HEK293T (cell line): ENCODE measurements around the gene IL15RA.
"Not testable (repeated sequence)": the region's sequence is repeated elsewhere in the genome, so short reads cannot be mapped to it uniquely, and the experiment has no call there.

Source experiments
- CTCF ChIA-PET: fragments of 350-600 bp; formaldehyde crosslinking; extraction: SDS; loops from one replicate; lab custom pipeline; 2021; ENCODE audit warnings: antibody characterized with exemption, inconsistent platforms; lab: Yijun Ruan, JAX
- POLR2A ChIA-PET: fragments of 350-600 bp; formaldehyde crosslinking; extraction: SDS; loops from one replicate; lab custom pipeline; 2020; ENCODE audit warnings: antibody characterized with exemption, inconsistent platforms; lab: Yijun Ruan, JAX
- DNase-seq: peaks from one replicate; pipeline ENCODE4 v3.0.0; 2012; ENCODE audit warnings: mixed read lengths; ENCODE audit errors: extremely low spot score
- ARNT ChIP-seq: fragments of 450-650 bp; IDR thresholded peaks from 2 replicates; pipeline ENCODE4 v1.6.1; 2017; ENCODE audit warnings: mild to moderate bottlenecking
- BHLHE40 ChIP-seq: fragments of 450-650 bp; IDR thresholded peaks from 2 replicates; pipeline ENCODE4 v1.6.1; 2016; ENCODE audit warnings: mild to moderate bottlenecking, moderate library complexity, borderline replicate concordance
- CTBP1 ChIP-seq: fragments of 450-650 bp; IDR thresholded peaks from 2 replicates; pipeline ENCODE4 v1.6.1; 2016; ENCODE audit warnings: borderline replicate concordance
- ELF4 ChIP-seq: fragments of 450-650 bp; IDR thresholded peaks from 2 replicates; pipeline ENCODE4 v1.6.1; 2017; ENCODE audit warnings: antibody characterized with exemption
- FOXA1 ChIP-seq: fragments of 450-650 bp; IDR thresholded peaks from 2 replicates; pipeline ENCODE4 v1.6.1; 2016; ENCODE audit warnings: mild to moderate bottlenecking
- FOXK2 ChIP-seq: fragments of 450-650 bp; IDR thresholded peaks from 2 replicates; pipeline ENCODE4 v1.6.1; 2016; ENCODE audit warnings: mild to moderate bottlenecking
- FOXM1 ChIP-seq: fragments of 450-650 bp; IDR thresholded peaks from 2 replicates; pipeline ENCODE4 v1.6.1; 2017; ENCODE audit warnings: mild to moderate bottlenecking, borderline replicate concordance
- HDGF ChIP-seq: fragments of 450-650 bp; IDR thresholded peaks from 2 replicates; pipeline ENCODE4 v1.6.1; 2017; ENCODE audit warnings: antibody characterized with exemption, borderline replicate concordance
- L3MBTL2 ChIP-seq: fragments of 450-650 bp; conservative IDR thresholded peaks from 2 replicates; pipeline ENCODE4 v1.6.1; 2016; ENCODE audit warnings: mild to moderate bottlenecking
- LEF1 ChIP-seq: fragments of 450-650 bp; IDR thresholded peaks from 2 replicates; pipeline ENCODE4 v1.6.1; 2017; ENCODE audit warnings: mild to moderate bottlenecking, borderline replicate concordance
- NFRKB ChIP-seq: fragments of 450-650 bp; IDR thresholded peaks from 2 replicates; pipeline ENCODE4 v1.6.1; 2016; ENCODE audit warnings: mild to moderate bottlenecking, moderate library complexity
- PKNOX1 ChIP-seq: fragments of 450-650 bp; IDR thresholded peaks from 2 replicates; pipeline ENCODE4 v1.6.1; 2016
- SP1 ChIP-seq: fragments of 450-650 bp; IDR thresholded peaks from 2 replicates; pipeline ENCODE4 v1.6.1; 2017
- SUZ12 ChIP-seq: fragments of 450-650 bp; IDR thresholded peaks from 2 replicates; pipeline ENCODE4 v1.6.1; 2016; ENCODE audit warnings: mild to moderate bottlenecking
- TARDBP ChIP-seq: fragments of 450-650 bp; IDR thresholded peaks from 2 replicates; pipeline ENCODE4 v1.6.1; 2016
- ZNF384 ChIP-seq: fragments of 450-650 bp; IDR thresholded peaks from 2 replicates; pipeline ENCODE4 v1.6.1; 2016

Gene IL15RA

GRCh38 chr10:5911670-5912069 is 65.7 kb downstream of the IL15RA start:
- ChIA-PET CTCF (no interaction called here), POLR2A (no interaction called here)
- TF ChIP-seq NFRKB: no peak
- no peak for TF ChIP-seq FOXA1
- TF ChIP-seq BHLHE40: no peak
- no peak for TF ChIP-seq ZNF384
- TF ChIP-seq CTBP1: no peak
- no peak for TF ChIP-seq SUZ12
- no peak for TF ChIP-seq FOXM1
- no peak for DNase-seq

- ChIA-PET POLR2A (no interaction called here), CTCF (no interaction called here)
- DNase-seq: no peak
- TF ChIP-seq TARDBP (no peak), LEF1 (no peak), FOXK2 (no peak), HDGF (no peak), SP1 (no peak), PKNOX1 (no peak), SUZ12 (no peak), FOXM1 (no peak)
Observed at GRCh38 chr10:5910323-5911100, 66.8 kb downstream of the IL15RA start.

- DNase-seq, POLR2A ChIA-PET, CTCF ChIA-PET: not testable (repeated sequence)
Observed at GRCh38 chr10:5908676-5909075, 68.7 kb downstream of the IL15RA start.

- ChIA-PET CTCF (no interaction called here), POLR2A (no interaction called here)
- TF ChIP-seq L3MBTL2: no peak
- no peak for DNase-seq
Observed at GRCh38 chr10:5906651-5907050, 70.7 kb downstream of the IL15RA start.

- ChIA-PET POLR2A (interaction anchor here (0.6 kb wide), 1 partner anchor 16 kb away, joined by 3 read pairs; the partner anchor contains the start of genes ANKRD16 and FBH1), CTCF (no interaction called here)
- TF ChIP-seq ELF4 (no peak), FOXK2 (no peak), PKNOX1 (no peak), LEF1 (no peak), BHLHE40 (no peak), ZNF384 (no peak), NFRKB (no peak), L3MBTL2 (no peak)
- no peak for DNase-seq
Observed at GRCh38 chr10:5905854-5906507, 71.4 kb downstream of the IL15RA start.

GRCh38 chr10:5904227-5904626 is 73.1 kb downstream of the IL15RA start:
- DNase-seq: no peak
- ChIA-PET POLR2A (no interaction called here), CTCF (no interaction called here)
- TF ChIP-seq HDGF (no peak), FOXM1 (no peak), SP1 (no peak), TARDBP (no peak), FOXA1 (no peak), ZNF384 (no peak), SUZ12 (no peak), ARNT (no peak), CTBP1 (no peak), FOXK2 (no peak), PKNOX1 (no peak), L3MBTL2 (no peak)

- no peak for DNase-seq
- ChIA-PET POLR2A (no interaction called here), CTCF (no interaction called here)
- TF ChIP-seq FOXA1 (no peak), LEF1 (no peak), TARDBP (no peak), ZNF384 (no peak), FOXM1 (no peak), L3MBTL2 (no peak), SUZ12 (no peak), SP1 (no peak), CTBP1 (no peak), ARNT (no peak), ELF4 (no peak), FOXK2 (no peak), NFRKB (no peak), BHLHE40 (no peak)
Observed at GRCh38 chr10:5903563-5903962, 73.8 kb downstream of the IL15RA start.
